HUDEP-2 (cell line): ENCODE data around the gene RASAL2.

Source experiments
- DNase-seq, 76 experiments: peaks; one replicate each; lab custom pipeline; 2025; ENCODE audit not compliant: unreplicated experiment in 76 of 76; lab: John Stamatoyannopoulos, UW

The RASAL2 gene

DNA sequence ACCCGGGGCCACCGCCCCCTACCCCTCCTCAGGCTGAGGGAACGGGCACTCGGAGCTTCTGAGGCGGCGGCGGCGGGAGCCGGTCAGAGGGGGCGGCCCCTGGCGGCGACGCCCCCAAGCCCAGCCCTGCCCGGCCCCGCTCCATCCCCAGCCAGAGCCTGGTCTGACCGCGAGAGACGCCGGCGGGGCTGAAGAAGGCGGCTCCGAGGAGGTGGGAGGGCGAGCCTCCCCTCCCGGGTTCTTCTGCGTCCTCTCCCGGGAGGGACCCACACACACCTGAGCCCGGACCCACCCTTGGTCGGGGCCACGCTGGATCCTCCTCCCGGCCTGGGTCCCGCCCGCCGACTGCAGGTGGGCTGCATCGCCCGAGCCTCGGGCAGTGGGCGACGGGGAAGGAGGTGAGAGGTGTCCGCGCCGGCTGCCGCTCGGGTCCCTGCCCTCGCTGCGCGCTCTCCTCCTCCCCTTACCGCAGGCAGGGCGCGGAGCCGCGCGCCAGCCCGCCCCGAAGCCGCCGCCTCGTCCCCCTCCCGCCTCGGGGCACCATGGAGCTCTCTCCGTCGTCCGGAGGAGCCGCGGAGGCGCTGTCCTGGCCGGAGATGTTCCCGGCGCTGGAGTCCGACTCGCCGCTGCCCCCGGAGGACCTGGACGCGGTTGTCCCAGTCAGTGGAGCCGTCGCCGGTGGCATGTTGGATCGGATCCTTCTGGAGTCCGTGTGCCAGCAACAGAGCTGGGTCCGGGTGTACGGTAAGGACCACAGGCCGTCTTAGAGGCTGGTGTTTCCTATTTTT is at the start of gene RASAL2:
TSS of gene RASAL2 (plus strand) at position 154 of the 788 bp plus-strand sequence. CDS start at position 543, 389 bp downstream.
- peak in 47 of 76 experiments; percentile 4 to 56 (median 33) for DNase-seq

DNA sequence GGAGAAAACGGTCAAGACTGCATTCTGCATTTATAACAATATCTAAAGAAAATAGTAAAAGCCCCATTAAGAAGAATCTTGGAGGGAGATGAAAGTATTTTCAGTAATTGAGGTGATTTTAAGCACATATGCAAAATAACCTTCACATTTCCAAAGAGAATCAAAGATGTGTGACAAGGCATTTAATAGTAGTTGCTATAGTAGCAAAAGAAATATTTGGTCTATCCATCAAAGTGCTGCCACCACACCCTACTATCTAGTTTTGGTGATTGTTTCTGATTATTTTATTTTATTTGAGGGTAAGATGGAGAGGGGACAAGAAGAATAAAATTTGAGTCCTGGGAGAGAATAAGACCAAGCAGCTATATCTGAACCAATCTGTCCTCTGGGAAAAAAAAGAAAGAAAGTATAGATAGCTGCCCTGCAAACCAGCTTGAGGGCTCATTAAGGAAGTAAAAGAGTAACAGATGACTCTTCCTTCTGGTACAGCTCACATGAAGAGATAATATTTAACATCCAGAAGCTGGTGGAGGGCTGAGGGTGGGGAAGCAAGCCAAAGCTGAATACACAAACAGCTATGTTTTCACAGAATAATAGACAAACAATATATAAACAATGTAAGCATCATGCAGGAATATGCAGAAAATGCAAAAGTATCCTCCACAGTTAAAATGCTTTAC is 47.2 kb upstream of the RASAL2 start:
- DNase-seq, result no peak

DNA sequence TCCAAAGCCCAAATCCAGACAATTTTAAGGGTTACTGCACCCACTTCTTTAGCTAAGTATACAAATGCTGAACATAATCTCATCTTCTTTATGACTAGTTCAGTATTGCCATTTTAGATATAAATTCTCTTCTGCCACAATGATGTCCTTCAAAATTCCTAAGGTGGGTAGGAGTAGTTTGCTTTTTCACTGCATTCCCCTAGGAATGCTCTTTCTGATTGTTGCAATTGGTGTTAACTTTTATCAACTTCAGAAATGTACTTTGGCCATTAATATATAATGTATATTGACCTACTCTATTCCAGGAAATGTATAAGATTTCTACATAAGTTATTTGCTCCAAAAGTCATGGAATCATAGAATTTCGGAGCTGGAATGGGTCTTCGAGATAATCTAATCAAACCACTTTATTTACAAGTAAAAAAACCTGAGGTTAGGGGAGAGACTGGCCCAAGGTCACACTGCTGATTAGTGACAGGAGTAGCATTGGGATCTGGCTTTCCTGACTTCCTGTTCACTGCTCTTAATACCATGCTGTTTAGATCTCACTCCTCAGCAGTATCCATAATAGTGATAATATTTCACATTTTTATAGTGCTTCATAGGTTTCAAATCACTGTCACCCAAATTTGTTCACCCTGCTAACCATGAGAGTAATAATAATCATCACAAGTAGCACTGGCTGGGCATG is 46.4 kb upstream of the RASAL2 start:
- DNase-seq, result no peak

DNA sequence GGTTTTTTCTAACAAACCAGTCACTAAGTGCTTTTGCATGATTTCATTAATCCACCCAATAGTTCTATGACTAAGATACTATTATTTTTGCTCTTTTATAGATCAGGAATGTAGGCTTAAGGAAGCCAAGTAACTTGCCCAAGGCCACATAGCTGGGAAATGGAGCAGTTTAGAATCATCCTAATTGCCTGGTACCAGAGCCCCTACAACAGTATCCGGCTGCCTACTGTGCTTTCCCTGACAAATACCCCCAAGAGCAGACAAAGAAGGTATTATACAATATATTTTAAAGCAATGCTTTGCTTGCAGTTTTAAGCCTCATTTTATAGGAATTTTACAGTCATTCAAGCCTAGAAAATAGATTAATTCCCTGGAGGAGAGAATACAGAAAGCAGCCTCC is 45.5 kb upstream of the RASAL2 start:
- no peak for DNase-seq

DNA sequence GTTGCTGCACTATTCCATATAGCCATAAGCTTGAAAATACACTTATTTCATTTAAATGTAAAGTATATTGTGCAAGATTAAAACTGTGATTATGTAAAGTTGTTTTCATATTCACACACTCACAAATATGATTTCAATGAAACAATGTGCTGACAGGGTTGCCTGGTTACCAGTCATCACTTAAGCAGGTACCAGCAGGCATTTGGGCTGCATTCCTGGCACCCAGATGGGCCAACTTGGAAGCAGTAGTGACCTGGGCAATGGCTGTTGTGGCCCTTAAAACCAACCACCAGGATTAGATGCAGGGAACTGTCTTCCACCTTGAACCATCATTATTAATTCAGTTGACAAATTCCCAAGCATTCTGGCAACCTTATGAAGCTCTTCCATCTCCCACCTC is 45.0 kb upstream of the RASAL2 start:
- no peak for DNase-seq

DNA sequence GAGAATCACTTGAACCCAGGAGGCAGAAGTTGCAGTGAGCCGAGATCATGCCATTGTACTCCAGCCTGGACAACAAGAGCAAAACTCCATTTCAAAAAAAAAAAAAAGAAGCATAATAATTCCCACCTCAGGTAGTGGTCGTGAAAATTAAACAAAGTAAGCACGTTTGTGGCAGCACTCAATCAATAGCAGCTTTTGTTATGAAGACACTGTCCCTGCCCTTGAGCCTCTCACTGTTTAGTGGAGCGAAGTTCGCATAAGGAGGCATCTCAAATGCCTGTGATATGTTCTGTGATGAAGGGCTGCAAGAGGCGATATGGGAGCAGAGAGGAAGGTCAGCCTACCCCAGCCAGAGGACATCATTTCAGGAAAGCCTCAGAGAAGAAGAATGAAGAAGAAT is 43.8 kb upstream of the RASAL2 start:
- DNase-seq, result no peak

DNA sequence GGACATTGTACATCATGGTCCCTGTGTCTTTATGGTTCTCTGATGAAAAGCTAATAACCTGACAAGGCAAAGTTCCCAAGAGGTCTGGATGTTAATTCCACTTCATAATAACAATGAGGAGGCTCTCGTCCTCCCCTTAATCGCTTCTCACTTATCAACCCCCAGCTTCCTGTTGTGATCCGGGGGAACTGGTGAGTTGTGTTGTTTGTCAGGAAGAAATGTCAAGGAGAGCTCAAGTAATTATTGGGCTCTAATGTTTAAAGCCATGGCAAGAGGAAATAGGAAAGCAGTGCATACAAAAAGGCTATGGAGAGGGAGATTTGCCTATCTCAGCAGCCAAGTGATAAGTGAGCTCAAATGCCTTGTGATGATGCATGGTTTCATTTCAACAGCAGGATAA is 42.8 kb upstream of the RASAL2 start:
- no peak for DNase-seq

DNA sequence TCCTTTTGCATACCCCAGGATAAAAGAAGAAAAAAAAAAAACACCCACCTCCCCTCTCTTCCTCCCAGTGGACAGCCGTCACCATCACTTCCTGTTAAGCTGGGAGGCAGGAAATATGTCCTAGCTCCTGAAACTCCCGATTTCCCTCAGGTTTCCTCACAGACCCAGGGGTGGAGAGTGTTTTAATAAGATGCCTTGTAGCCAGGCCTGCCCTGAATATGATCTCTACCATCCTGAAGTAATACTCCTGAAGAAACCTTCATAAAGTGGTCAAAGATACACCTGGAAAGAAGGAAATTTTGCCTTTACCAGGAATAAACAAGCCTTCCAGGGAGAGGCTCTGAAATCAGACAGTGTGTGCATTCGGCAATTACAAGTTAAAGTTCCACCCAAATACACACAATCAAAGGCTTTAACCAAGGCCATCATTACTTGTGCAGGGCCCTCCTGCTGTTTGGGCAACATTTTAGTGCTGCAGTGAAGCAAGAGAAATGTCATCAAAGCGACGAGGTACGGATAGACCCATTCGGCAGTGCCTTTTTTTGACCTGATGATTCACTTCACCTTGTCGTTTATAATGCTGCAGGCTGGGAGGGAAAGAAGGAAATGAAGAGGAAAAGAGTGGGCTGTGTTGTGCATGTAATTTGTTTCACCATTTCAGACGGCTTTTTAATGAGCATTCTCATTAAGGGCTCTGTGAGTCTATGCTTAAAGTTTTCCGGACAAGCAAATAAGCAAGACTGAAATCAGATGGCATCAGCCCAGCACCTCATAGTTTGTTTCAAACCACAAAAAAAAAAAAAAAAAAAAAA is 41.0 kb upstream of the RASAL2 start:
- no peak for DNase-seq

DNA sequence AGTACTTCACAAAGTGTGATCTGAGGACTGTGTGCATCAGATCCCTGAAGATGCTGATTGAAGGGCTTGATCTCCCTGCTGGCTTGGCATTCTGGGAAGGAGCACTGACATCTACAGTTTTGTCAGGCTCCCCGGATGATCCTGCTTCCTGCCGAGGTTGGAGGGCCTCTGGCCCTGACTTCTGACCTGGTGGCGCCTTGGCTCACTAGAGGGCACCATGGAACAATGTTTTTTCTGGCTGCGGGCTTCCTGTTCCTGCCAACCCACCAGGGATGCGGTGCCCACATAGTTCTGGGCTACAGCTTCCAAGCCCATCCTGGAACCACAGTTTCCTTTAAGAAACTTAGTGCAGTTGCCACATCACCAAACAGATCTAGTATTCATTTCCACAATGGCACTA is 38.8 kb upstream of the RASAL2 start:
- peak in 33 of 76 experiments; percentile 3 to 53 (median 14) for DNase-seq

DNA sequence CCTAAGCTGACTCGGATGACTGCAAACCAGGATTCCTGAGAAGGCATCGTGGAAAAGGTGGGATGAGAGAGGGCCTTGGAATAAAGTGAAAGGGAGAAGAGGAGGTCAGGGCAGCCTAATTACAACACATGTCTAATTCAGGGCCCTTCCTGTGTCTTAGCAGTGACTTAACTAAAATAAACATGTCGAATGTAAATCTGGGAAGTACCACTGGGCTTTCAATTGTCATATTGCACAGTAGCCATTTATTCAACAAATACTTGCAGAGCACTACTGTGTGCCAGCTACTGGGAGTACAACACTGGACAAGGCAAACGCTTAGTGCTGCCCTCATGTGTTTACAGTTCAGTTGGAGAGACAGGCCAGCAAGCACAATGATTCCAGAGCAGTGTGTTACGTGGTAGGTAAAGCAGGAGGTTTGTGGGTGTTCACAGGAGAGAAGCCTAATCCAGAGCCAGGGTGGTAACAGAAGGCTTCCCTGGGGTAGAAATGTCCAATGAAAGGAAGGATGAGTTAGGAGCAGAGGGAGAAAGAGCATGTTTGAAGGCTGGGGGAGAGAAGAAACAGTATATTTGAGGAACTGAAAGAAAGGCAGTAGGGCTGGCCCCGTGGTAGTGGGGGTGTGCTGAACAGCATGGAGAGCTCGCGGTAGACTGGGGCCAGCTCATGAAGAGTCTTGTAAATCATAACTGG is 38.0 kb upstream of the RASAL2 start:
- peak in 17 of 76 experiments; percentile 2 to 51 (median 13) for DNase-seq

DNA sequence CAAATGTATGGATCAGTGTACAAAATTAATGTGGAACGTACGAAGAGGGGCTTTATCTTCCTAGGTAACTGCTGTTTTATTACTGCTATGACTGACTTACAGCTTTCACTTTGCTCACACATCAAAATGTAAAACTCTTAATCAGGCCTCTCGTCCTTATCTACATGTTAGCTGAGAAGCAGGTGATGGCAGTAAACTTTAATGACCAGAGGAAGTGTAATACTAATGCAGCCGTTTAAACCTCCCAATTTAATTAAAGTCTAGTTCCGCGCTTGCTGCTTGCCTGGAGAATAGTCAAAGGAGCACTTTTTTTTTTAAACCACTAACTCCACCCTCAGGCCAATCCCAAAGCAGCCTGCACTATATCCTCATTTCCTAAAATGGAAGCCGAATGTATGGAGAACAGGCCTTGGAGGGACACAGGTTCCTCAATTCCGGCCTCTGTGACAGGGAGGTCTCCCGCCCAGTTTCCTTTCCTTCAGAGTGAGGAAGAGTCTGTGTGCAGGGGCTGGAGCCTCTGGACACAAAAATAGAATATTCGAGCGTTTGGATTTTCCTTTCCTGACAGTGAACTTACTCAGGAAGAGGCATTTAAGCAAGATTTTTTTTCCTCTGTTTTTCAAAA is 36.7 kb upstream of the RASAL2 start:
- no peak for DNase-seq

DNA sequence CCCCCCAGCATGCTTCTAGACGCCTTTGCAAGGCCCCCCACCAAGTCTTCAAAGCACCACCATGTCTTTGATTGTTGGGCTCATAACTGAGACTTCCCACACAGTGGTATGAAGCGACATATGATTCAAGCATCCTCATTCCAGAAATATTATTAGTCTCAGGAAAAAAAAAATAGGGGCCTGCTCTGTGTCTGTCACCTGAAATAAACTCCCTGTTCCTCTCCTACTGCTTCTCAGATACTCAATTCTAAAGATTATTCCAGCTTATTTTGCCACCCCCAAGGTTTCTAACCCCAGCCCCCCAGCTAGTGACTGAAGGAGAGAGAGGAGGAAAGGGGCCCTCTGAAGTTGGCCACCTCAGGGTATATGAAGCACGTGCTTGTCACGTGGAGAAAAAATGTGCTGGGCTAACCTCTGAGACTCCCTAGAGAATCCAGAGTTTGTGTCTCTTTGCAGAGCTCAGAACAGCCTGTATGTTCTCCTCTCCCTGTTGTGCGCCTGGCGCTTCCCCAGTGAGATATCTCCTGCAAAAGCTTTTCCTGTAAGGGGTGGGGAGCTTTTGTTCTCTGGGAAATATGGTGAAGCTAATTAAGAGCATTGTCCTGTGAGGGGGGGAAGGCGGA is 35.9 kb upstream of the RASAL2 start:
- DNase-seq, result no peak

DNA sequence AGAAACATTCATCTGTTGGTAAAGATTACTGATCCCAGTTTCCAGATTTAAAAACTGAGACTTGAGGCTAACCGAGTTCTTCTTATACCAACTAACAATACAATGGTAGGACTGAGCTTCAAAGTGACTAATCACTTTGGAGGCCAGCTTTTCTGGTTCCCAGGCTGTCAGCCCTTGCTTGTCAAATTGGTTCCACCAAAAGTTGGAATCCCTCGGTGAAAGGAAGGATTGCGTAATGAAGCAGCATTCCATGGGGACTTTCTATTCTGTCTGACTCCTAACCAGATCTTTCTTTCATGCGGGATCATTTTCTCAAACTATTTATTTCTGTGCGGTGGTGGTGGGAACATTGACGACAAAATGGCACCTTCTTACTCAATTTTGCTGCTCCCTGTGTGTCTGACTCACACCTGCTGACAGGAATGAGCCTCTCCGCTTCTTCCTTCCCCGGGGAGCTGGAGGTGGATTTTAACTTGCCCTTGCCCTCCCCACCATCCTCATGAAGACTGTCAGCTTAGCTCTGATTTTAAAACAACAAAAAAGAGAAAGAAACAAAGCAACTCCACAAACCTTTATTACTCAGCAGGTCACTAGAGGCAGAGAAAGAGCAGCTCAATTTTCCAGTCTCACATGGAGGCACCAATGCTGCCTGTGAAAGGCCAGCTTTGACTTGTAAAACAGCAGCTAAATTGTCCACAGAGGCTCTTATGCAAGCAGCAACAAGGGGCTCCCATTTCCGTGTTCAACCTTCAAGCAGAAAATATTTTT is 32.9 kb upstream of the RASAL2 start:
- DNase-seq, result no peak

DNA sequence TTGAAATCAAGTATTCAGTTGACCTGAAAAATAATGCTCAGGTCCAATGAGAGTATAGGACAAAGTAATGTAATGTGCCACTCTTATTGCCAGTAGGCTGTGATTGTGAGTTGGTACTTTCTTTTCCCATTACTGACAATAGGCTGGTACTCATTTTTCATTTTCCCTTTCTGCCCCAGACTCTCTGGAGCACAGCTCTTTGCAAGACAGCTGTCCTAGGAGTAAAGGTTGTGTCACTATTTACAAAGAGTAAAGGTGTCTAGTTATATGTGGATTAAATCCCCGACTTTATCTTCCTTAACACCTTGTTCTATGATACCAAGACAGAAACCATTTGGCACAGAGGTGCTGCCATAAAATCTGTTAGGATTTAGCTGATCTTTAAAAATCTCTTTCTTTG is 32.3 kb upstream of the RASAL2 start:
- no peak for DNase-seq

DNA sequence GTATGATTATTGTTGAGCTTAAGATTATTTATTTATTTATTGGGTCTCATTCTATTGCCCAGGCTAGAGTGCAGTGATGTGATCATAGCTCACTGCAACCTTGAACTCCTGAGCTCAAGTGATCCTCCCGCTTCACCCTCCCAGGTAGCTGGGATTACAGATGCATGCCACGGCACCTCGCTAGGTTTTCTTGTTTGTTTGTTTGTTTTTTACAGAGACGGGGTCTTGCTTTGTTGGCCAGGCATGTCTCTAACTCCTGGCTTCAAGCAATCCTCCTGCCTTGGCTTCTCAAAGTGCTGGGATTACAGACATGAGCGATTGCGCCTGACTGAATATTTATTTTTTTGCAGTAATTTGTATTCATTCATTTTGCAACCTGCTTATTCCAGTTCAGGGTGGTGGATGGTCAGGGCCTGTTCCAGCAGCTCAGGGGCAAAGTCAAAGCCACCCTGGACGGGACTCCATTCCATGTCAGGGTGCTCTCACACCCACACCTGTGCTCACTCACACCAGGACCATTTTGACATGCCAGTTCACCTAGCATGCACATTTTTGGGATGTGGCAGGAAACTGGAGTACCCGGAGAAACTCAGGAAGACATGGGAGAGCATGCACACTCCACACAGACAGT is 29.6 kb upstream of the RASAL2 start:
- no peak for DNase-seq

DNA sequence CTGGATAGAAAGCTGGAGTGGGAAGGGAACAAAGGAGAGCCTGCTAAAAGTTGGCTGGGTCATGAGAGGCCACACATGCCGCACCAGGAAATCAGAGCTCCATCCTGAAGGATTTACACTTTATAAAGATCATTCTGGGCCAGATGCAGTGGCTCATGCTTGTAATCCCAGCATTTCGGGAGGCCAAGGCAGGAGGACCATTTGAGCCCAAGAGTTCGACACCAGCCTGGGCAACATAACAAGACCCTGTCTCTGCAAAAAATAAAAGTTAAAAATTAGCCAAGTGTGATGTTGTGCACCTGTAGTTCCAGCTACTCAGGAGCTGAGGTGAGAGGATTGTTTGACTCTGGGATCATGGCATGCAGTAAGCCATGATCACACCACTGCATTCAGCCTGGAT is 28.7 kb upstream of the RASAL2 start:
- no peak for DNase-seq

DNA sequence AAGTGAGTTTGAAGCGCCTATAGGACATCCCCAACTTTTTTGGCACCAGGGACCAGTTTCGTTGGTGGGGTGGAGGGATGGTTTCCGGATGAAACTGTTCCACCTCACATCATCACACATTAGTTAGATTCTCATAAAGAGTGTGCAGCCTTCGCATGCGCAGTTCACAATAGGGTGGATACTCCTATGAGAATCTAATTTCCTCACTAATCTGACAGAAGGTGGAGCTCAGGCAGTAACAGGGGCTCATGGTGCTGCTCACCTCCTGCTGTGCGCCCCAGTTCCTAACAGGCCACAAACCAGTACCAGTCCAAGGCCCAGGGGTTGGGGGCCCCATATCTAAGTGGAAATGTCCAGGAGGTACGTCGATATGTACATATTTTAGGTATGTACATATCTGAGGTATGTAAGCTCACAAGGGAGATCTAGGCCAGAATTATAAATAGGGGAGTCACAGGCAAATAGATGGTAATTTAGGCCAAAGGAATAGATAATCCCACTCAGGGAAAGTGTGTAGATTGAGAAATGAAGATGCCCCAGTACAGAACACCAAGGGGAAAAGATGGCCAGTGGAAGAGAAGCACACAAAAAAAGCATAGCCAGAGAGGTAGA is 27.5 kb upstream of the RASAL2 start:
- DNase-seq, result no peak
